ENCODE data around the gene MYL6B.

The MYL6B gene

GRCh38 chr12:56117778-56118687 is 34.4 kb upstream of the MYL6B start, which contains the start of gene ZC3H10:
Gene ZC3H10, plus strand, starts transcription at chr12:56118266. Its CDS starts 2,297 bp downstream, at chr12:56120563.
- DNase-seq (ENCODE audit: low read depth), result peak; percentile 99
- peak; percentile 51 for TF ChIP-seq CTCF (conservative IDR thresholded peaks at IDR 0.05; ENCODE audit: low read length)
- H3K4me3 ChIP-seq (ENCODE audit: low read length), result peak within 1 kb of the TSS; percentile 90

GRCh38 chr12:56118688-56119357 is 33.6 kb upstream of the MYL6B start:
- DNase-seq (ENCODE audit: low read depth), result no peak
- TF ChIP-seq CTCF (conservative IDR thresholded peaks at IDR 0.05; ENCODE audit: low read length), result no peak; the same call in 1 of the 2 replicates
- peak overlapping the region; percentile 90 for H3K4me3 ChIP-seq (ENCODE audit: low read length)

- peak overlapping the region; percentile 90 for H3K4me3 ChIP-seq (ENCODE audit: low read length)
- DNase-seq (ENCODE audit: low read depth), result peak; percentile 96
- peak; percentile 85 for TF ChIP-seq CTCF (conservative IDR thresholded peaks at IDR 0.05; ENCODE audit: low read length)
Observed at GRCh38 chr12:56119361-56119796, 33.0 kb upstream of the MYL6B start.

GRCh38 chr12:56120158-56120846 is 32.1 kb upstream of the MYL6B start:
- H3K4me3 ChIP-seq (ENCODE audit: low read length), result no peak overlapping the region
- DNase-seq (ENCODE audit: low read depth), result no peak
- no peak for TF ChIP-seq CTCF (conservative IDR thresholded peaks at IDR 0.05; ENCODE audit: low read length)

- H3K4me3 ChIP-seq (ENCODE audit: low read length), result no peak overlapping the region
- TF ChIP-seq CTCF (conservative IDR thresholded peaks at IDR 0.05; ENCODE audit: low read length), result no peak
- no peak for DNase-seq (ENCODE audit: low read depth)
Observed at GRCh38 chr12:56121204-56121870, 31.1 kb upstream of the MYL6B start.

- no peak overlapping the region for H3K4me3 ChIP-seq (ENCODE audit: low read length)
- TF ChIP-seq CTCF (conservative IDR thresholded peaks at IDR 0.05; ENCODE audit: low read length), result no peak
- DNase-seq (ENCODE audit: low read depth), result peak; percentile 21
Observed at GRCh38 chr12:56122637-56123036, 29.8 kb upstream of the MYL6B start.
